HG03280 (cell line): ENCODE results near the gene LRP8.

Source experiments
- ATAC-seq: cut with Tn5 transposase; IDR thresholded peaks from one replicate; pipeline ENCODE4 v1.9.1; 2021; ENCODE audit warnings: mild to moderate bottlenecking, moderate library complexity; ENCODE audit not compliant: unreplicated experiment

LRP8 gene

DNA sequence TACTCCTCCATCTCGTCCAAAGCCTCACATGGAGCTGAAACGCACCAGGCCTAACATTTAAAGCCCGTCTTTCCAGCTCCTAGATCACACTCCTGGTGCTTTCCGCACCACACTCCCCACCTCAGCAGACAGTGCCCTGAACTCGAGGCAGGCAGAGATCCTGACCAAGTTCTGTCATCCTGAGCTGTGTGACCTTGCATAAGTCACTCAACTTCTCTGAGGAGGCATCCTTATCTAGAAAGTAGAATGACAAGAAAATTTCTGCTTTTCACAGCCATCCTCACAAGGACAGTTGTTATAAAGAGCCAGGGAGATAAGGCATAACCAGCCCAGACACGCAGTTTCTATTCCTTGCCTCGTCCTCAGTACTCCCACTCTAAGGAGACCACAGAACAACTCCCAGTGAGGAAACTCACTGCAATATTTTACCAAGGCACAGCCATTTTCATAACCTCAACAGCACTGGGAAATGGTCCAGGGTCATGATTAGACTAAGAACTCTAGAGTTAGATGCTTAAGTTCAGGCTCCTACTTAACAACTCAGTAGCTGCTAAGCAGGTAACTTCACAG lies 3.1 kb downstream of the LRP8 start:
- ATAC-seq, result no peak

DNA sequence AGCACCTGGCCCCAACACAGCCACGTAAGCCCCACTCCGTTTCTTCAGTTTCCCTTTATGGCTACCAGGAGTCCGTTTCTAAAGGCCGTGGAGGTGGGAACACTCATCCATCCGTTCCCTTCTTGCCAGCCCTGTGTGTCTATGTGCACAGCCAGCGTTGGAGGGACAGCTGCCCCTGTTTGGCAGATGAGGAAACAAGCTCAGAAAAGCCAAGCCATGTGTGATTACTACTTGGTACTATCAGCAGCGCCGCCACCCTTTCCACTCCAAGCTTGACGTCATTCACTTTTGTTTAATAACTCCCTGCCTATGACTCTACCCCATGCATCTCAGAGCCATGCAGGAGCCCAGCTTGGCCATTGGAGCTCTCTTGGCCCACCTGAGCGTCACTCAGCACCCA lies 3.5 kb downstream of the LRP8 start:
- no peak for ATAC-seq

DNA sequence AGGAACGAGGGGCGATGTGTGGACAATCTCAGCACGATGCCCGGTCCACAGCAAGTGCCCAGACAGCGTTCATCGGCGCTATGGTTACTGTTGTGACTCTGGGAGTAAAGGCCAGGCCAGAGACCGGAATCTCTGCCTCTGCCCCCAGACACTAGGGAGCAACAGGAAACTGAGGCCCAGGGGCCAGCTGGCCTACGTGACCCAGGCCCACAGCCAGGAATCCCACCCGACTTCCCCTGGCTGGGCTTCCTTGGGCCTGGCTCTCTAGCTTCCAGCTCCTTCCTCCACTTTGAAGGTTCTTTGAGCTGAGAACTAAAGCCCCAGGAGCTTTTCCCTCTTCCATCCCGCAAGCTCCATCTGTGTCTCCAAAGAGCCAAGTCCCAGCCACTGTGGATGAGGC lies 4.6 kb downstream of the LRP8 start:
- no peak for ATAC-seq

DNA sequence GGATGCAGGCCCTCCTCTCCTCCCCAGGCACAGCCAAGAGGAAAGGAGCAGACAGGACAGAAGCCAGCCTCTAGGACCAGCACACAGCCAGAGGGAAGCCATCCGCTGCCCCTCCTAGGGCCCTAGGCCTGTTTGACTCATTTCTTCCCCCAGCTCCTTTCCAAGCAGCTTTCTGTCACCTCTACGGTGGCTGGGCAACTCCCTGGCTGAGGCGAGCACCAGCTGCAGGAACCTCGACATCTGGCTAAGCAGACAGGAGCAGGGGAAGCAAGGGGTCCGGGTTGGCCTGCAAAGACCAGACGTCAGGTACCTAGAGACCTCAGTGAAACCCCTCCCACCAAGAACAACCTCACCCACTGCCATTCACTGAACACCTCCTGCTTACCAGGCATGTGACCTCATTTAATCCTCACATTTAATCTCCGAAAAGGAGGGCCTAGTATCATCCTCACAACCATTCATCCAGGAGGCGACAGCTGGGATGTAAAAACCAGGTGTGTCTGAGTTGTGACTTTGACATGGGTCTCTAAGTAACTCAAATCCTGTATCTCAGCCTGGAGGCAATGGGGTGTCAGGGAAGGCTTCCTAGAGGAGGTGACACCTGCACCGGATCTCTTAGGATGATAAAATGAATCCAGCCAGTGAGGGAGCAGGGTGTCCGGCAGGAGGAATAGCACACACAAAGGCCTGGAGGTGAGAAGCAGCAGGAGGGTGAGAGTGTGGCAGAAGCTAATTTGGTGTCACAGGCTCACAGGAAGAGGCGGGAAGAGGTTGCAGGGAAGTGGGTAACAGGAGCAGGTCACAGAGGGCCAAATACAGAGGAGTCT lies 5.9 kb downstream of the LRP8 start:
- no peak for ATAC-seq

DNA sequence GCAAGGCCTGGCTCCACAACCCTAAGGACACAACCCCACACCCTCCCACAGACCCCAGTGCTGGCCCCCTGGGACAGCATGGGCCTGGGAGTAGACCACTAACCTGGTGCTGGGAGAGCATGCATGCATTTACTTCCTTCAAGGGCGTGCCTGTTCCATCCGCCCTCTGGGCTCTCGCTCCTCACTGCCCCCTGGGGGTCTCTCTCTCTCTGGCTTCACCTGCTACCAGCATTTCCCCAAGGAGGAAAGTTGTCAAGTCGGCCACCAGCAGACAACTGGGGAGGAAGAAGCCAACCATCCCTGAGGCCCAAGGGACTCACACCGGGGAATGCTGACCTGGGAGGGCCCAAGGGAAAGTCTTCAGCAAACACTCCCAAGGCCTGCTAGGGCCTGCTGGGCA lies 6.5 kb downstream of the LRP8 start:
- ATAC-seq, result no peak

DNA sequence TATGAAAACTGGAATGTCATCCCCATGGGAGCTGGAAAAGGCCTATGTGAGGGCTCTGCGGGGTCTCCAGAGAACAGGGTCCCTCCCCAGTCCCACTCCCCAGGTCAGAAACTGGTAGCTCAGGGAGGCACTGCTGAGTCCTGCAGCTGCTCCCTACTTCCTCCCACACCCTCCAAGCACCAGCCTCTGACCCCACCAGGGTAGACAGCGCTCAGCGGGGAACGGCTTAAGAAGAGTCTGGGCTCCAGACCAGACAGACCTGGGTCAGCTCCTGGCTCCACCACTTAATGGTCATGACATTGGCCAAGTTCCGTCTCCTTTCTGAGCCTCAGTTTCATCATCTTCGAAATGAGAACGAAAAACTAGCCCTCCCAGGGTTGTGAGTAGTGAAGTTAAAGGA lies 7.2 kb downstream of the LRP8 start:
- no peak for ATAC-seq

DNA sequence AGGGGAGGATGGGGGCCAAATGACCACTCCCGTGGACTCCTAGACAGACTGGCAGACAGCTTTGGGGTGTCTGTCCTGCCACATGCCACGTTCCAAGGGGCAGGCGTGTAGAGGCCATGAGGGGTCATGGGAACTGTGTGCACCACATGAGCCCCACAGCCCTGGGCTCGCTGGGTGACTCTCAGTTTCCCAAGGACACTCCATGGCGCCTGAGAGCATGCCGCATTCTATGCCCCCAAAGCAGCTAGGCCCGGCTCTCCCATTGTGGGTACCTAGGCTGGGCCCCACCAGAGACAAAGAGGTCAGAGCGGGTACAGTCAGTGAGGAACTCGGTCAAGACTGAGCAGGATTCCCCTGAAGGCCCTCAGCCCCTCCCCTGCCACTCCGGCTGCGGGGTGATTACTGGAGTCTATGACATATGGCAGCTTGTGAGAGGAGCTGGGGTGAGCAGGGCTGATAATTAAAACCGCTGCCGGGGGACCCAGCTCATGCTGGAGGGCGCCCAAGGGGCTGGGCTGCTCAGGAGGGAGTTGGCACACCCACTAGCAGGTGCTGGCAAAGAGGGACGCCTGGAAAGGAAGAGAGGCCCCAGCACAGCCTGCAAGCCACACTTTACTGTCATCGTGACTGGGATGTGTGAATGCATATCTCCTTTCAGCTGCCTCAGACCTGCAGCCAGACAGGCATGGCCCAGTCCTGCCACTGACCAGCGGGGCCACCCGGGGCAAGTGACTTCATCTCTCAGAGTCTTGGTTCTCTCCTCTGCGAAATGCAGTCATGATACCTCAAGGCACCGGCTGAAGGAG lies 8.4 kb downstream of the LRP8 start:
- no peak for ATAC-seq

DNA sequence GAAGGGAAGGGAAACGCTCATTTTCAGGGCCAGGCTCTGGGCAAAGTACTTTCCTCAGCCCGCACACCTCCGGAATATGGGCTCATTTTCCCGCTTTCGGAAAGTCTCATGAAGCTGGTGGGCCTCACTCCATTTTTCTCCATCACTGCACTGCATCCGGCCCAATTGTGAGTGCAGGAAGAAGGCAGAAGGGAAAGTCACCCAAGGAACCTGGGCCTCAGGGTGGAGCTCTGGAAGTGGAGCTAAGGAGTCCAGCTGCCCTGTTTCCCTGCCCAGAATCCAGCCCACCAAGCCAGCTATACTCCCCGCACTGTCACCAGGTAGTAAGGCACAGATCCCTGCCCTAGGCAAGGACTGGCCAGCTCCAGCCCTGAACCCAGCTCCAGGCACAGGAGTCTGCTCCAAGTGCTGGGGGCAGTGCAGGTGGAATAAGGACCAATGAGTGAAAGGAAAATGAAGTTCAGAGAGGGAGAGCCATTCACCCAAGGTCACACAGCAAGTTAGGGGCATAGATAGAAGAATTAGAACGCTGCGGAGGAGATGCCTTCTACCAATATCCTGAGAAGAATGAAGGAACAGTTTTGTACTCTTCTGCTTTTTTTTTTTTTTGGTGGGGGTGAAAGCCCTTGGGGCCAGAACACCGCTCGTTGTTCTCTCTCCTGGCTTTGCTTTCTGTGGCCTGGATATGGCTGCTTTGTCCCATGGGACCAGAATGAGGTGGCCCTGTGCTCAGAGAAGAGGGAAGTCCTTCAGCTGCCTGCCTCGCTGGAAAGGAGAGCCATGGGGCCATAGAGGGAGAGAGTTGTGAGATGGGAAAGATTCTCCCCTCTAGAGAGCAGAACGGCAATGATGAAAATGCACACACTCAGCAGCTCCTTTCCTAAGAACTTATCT lies 10.0 kb downstream of the LRP8 start:
- no peak for ATAC-seq

DNA sequence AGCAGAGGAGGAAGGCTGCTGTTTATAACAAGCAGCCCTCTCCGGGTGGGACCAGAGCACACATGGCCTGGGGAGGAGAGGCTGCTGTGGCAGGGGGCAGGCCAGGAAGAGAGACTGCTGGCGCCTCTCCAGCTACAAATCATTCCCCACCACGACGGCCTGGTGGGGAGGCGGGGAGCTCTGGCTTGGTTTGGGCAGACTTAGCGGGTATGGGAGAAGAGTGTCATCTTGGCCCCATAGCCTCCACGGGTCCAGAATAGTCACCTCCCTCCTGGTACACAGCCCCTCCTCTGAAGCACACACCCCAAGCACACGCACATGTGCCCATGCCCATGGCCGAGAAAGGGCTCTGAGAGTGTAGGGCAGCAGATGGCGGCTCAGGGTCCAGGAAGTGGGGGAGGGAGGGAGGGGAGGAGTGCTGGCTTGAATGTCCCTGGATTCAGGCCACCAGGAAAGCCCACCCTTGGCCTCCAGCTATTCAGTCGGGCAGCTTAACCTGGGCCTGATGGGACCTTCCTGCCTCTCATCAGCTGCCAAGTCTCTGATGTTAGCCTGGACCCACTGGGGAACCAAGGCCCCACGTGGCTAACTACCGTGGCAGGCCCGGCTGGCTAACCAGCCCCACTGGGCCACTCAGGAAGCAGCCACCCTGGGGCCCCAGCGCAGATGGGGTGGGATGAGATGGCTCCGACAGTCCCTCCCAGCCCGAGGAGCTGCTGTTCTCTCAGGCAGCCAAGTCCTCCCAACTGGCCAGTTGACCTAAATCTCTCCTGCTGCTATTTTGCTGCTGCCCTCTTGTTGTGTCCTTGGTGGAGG lies 10.9 kb downstream of the LRP8 start:
- no peak for ATAC-seq

DNA sequence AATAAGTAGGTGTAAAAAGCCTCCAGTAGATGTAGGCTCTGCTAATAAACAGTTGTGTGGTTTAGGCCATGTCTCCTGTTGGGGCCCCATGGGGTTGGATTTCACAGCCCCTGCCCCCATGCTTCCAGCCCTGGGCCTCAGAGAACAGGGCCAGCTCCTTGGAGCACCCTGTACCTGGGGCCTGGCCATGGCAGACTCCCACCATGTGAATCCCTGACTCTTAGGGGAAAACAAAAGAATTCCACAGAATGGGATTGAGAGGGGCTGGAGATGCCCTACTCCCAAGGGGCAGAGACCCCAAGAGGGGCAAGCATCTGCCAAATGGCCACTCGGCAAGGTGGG lies 11.5 kb downstream of the LRP8 start:
- ATAC-seq, result no peak

DNA sequence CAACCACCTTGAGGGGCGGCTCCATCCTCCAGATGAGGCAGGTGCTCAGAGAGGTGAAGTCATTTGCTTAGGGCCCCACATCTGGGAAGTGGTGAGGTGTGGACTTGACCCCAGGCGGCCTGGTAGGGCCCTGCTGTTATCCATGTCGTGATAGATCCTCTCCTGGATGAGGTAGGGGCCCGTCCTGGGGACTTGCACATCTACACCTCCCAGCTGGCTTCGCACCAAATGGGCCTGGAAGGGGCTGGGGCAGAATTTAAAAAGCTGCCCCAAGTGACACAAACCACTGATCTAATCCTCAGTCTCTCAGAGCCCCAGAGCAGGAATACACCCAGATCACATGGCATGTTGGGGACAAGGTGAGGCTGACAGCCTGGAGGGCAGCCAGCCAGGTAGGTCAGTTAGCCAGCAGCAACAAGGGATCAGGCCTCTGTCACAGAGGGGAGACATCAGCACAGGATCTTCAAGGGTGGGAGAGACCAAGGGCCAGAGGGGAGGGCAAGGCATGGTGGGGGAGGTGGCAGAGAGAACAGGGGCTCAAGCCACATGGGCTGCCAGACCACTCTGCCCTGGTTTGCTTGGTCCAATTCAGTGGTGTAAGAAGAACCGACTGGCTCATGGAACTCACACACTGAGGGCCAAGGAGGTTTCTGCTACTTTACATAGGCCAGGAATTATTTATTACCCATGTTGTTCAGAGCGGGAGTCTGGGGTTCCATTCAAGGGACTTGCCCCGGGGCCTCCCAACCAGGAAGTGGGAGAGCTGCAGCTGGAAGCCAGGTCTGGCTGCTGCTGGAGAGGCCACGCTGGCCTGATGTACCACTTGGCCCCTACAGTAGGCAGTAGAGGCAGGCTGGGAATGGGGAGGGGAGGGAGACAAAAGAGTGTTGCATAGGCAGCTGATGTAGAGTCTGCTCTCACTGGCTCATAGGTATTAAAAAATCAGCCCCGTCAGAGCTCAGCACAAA lies 12.1 kb downstream of the LRP8 start:
- ATAC-seq, result no peak

DNA sequence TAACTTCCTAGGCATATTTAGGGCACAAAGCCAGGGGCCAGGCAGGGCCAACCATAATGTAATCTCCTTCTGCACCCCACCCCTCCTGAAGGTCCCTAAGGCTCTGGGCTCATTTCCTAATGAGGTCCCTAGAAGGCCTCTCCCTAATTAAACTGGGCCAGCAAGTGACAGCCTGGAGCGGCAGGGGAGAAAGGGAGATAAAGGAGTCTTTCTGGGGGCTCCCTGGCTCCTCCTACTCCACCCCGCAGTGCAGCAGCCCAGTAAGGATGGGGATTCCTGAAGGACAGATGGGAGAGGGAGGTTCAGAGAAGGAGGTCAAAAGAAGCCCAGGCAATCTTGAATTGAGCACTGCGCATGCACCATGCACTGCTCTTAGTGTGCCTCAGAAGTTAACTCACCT lies 12.8 kb downstream of the LRP8 start:
- ATAC-seq, result no peak

DNA sequence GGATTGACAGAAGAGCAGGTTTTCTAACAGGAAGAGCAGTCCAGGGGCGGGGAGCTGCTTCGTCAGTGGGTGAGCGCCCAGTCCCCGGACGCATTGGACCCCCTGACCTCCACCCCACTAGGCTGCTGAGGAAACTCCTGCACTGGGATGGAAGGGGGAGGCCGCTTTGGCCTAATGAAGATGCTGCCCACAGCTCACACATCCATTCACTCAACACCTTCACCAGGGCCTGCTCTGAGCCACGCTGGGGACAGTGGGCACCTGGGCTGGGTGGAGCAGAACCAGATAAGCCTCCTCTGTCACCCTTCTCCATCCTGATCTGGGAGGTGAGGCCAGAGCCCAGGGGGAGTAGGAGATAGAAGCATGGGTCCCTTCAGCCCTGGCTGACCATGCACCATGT lies 13.3 kb downstream of the LRP8 start:
- no peak for ATAC-seq

DNA sequence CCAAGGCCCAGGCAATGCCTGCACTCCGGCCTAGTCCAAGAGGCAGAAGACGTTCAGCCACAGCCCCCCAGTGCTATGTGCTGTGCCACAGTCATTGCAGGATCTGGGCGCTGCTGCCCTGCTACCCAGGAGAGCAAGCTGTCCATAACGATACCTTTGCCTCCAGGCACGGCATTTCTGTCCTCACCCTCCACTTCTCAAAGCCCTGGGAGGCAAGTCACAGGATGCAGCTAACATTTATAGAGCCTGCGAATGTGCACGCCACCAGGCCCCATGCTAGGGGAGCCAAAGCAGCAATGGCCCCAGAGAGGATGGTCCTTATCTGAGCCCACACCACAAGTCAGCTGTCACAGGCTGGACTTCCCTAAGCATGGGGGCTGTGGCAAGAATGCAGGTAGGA lies 13.8 kb downstream of the LRP8 start:
- ATAC-seq, result no peak

DNA sequence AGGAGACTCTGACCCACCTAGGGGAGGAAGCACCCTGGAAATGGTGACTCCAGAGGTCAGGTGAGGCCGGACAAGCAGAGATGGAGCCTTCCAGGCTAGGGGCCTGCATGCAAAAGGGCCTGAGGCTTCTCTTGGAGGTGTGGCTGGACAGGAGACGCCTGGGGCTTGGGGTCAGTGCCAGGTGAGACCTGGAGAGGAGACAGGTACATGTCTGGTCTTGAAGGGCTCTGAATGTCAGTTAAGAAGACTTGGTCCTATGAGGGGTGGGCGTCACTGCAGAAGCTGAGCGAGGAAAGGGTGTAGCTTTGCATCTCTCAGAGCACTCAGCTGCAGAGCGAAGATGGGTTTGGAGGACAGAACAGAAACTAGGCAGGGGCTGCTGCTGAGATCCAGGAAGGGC lies 14.3 kb downstream of the LRP8 start:
- no peak for ATAC-seq

DNA sequence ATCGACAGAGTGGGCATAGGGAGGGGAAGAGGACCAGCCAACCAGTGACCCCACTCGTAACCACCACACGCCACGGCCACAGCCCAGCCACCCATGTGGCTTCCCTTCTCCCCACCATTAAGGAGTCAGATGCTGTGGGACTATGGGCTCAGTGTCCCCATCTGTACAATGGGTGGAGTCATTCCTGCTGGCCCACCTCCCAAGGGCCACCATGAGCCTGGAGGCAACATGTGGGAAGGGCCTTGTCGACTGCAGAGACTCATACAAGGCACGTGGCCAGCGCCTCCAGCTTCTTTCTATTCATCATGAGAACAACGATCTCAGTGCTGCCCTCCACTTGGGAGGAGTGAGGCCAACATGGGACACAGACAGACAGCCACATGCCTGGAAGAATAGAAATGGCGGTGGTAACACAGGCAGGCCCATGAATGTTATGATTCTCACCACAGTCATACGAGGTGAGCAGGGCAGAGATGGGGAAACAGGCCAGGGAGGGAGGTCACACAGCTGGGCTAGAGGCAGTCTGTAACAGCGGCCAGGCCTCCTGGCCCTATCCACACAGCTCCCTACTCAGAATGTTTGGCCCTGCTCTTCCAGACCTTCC lies 16.1 kb downstream of the LRP8 start:
- no peak for ATAC-seq

DNA sequence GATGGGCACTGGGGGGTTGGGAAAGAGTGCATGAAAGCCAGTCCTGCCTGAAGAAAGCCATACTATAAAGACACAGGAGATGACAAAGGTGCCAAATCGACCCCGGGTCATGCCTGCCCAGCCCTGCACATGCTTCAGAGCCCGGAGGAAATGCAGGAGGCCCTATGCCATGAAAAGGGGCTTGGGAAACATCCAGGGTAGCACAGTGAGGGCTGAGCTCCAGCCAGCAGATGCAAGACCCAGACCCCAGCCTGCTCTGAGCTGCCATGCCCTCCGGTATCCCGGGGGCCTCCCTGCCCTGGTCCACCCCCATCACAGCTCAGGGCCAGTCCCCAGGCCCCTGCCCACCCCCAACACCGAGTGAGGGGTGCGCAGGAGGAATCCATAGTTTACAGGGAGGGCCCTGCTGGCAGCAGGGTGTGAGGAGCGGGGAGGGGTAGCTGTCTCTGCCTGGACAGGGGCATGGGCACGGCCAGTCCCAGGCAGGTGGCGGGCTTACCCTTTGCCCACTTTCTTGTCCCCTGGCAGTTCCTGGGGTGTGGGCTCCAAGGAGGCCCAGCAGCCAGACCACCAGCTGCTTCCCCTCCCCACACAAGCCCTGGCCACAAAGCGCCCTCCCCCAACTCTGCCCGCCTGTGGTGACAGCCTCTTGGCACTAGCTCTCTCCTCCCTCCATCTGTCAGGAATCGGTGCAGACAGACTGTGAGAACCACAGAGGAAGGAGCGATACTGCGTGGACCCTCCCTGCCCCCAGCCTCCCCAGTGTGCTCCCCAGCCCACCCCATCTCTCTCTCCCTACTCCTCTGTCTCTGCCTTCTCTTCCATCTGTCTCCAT lies 16.8 kb downstream of the LRP8 start:
- no peak for ATAC-seq

DNA sequence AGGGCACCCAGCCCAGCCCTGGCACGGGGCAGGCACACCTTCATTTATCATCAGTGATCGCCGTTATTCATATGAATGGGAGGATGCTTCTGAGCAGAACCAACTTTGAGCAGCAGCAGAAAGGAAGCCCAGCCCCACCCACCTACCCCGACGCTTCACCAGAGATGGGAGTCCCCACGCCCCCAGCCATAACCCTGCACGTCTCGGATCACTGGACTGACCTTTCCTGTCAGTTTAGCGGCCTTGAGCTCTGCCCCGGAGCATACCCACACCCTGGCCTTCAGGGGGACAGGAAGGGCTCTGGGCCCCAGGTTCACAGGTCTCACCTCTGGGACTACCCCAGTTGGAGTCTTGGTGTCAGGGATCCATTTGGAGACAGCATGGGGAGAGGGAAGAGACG lies 18.1 kb downstream of the LRP8 start:
- ATAC-seq, result no peak
